HCT116 (cell line): ENCODE measurements around the gene CD248.

ENCODE experiments used
- CTCF ChIP-seq, 3 experiments: fragments of 200-600 bp in 1 of 3; sonication (generic) in 1 of 3; IDR thresholded peaks in 2 of 3; conservative IDR thresholded peaks in 1 of 3; 2 replicates each; pipeline ENCODE4 v1.5.1; 2012 to 2017; ENCODE audit warnings: low read depth in 2 of 3, low read length in 2 of 3, antibody characterized with exemption in 1 of 3, borderline replicate concordance in 1 of 3, control low read depth in 1 of 3, mild to moderate bottlenecking in 1 of 3, mixed read lengths in 1 of 3, mixed run types in 1 of 3, moderate library complexity in 1 of 3; ENCODE audit not compliant: insufficient read depth in 1 of 3
- EZH2 ChIP-seq: fragments of 200-600 bp; sonication (generic); IDR thresholded peaks from 2 replicates; pipeline ENCODE4 v1.6.1; 2017; ENCODE audit warnings: antibody characterized with exemption, mixed run types
- EZH2phosphoT487 ChIP-seq: fragments of 200-600 bp; IDR thresholded peaks from 2 replicates; pipeline ENCODE4 v1.6.1; 2018; ENCODE audit warnings: antibody characterized with exemption, borderline replicate concordance
- FOSL1 ChIP-seq: IDR thresholded peaks from 2 replicates; pipeline ENCODE4 v1.6.1; 2012; ENCODE audit warnings: low read depth
- JUND ChIP-seq: IDR thresholded peaks from 2 replicates; pipeline ENCODE4 v1.6.1; 2012
- MAX ChIP-seq: IDR thresholded peaks from 2 replicates; pipeline ENCODE4 v1.6.1; 2012
- POLR2A ChIP-seq: IDR thresholded peaks from 2 replicates; pipeline ENCODE4 v1.7.0; 2011; ENCODE audit warnings: borderline replicate concordance; ENCODE audit not compliant: insufficient read depth, insufficient read length; ENCODE audit errors: extremely low read depth
- POLR2AphosphoS5 ChIP-seq: IDR thresholded peaks from 2 replicates; pipeline ENCODE4 v1.6.1; 2011; ENCODE audit warnings: mild to moderate bottlenecking, low read depth, low read length, moderate library complexity
- REST ChIP-seq: IDR thresholded peaks from 2 replicates; pipeline ENCODE4 v1.6.1; 2012; ENCODE audit warnings: low read depth
- SP1 ChIP-seq: IDR thresholded peaks from 2 replicates; pipeline ENCODE4 v1.6.1; 2012; ENCODE audit warnings: low read depth
- SRF ChIP-seq: IDR thresholded peaks from 2 replicates; pipeline ENCODE4 v1.6.1; 2012; ENCODE audit warnings: low read depth
- TCF7L2 ChIP-seq: IDR thresholded peaks from 2 replicates; pipeline ENCODE4 v1.7.0; 2011; ENCODE audit warnings: borderline replicate concordance, inconsistent platforms; ENCODE audit not compliant: insufficient read depth, insufficient read length; ENCODE audit errors: extremely low read depth

GRCh38 chr11:66281001-66281400 lies 35.8 kb downstream of the CD248 start:
- TF ChIP-seq POLR2AphosphoS5 (no peak), EZH2 (no peak), CTCF (IDR thresholded peaks at IDR 0.05 in 2 of 3, conservative IDR thresholded peaks at IDR 0.05 in 1 of 3; ENCODE audit: borderline replicate concordance in 1 of 3, insufficient read depth in 1 of 3, low read depth in 2 of 3, low read length in 2 of 3) (no peak), POLR2A (no peak), JUND (no peak), SP1 (no peak), SRF (no peak), FOSL1 (no peak), EZH2phosphoT487 (no peak), REST (no peak), TCF7L2 (no peak), MAX (no peak)
